T1000 (cell line): ENCODE measurements around the gene LIN9.
"Not testable (repeated sequence)": the region's sequence is repeated elsewhere in the genome, so short reads cannot be mapped to it uniquely, and the experiment has no call there.

Source experiments
- DNase-seq: peaks from one replicate; lab custom pipeline; 2025; ENCODE audit warnings: mixed read lengths; lab: John Stamatoyannopoulos, UW

LIN9 gene, protein sequence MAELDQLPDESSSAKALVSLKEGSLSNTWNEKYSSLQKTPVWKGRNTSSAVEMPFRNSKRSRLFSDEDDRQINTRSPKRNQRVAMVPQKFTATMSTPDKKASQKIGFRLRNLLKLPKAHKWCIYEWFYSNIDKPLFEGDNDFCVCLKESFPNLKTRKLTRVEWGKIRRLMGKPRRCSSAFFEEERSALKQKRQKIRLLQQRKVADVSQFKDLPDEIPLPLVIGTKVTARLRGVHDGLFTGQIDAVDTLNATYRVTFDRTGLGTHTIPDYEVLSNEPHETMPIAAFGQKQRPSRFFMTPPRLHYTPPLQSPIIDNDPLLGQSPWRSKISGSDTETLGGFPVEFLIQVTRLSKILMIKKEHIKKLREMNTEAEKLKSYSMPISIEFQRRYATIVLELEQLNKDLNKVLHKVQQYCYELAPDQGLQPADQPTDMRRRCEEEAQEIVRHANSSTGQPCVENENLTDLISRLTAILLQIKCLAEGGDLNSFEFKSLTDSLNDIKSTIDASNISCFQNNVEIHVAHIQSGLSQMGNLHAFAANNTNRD

DNA sequence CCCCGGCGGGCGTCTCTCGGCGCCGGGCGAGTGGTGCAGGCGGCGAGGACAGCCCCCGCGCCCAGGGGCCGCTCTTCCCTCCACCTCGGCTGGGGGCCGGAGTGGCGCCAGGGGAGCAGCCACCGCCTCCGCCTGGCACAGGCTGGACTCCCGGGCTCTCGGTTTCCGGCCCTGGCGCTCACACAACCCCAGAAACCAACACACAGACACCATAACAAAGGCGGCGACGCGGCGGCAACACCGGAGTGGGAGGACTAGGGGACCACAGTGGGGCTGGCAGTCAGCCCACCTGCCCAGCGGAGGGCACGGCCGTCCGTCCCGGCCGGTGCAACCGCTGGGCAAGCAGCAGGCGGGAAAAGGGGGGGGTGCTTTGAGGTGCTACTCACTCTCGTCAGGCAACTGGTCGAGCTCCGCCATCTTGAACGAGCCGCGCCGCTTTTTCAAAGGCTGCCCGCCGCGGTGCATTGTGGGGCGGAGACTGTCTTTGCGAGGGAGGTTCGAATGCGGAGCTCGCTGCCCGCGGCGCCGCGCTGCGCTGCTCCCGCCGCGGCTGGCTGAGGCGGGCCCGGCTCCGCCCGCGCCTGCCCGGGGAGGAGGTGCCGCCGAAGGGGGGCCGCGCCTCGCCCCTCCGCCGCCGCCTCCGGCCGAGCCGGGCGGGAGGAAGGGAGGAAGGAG lies at the start of gene LIN9:
Gene LIN9 (minus strand): TSS at position 442 of the 675 bp plus-strand sequence. CDS start 25 bp downstream, at position 417.
- peak; percentile 87 for DNase-seq

DNA sequence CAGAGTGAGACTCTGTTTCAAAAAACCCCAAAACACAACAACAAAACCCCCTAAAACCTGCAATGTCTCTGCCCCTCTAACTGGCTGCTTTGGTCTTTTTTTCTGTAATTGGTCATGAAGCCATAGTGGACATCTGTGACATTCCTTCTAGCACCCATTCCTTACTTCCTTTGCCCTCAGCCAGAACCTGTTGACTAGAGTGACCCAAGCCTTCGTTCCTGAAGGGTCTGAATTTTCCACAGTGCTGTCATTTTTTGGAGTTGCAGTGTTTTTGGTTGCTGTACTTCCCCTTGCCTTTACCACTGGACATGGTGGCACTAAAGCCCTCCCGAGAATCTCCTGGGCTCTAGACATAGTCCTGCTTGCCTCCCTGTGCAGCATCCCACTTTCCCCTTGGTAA lies 48.5 kb upstream of the LIN9 start:
- DNase-seq, result no peak

DNA sequence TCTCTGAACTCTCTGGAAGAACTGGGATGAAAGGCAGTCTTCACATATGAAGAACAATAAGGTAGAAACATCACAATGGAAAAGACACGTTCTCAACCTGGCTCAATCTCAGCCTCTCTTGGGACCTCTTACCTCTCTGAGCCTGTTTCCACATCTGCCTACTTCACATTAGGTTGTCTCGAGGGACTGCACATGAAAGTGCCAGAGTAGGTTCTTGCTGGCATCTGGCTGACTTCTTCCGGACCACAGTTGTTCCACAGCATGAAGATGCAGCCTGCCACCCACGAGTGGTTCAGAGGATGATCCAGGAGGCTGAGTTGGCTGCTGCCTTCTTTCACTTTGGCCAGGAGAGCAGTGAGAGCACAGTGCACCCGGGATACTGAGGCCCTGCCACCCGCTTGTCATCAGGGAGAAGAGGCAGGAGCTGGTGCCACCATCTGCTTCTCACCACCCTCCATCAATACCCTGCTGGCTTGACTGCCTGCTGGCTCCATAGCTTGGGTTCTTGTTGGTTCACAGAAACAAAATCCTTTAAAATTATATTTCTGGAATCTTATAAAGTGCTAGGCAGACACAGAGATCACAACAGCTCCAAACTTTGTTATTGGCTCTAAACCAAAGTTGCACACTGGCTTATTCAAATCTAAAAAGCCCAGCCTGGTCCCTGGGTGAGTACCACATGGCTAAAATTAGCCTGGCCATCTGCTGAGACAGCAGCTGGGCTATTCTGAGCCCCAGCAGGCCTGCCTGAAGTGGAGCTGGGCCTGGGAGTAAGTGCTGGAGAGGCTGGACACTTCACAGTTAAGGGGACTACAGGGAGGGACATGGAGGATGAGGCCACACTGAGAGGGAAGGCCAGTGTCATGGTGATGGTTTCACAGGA lies 46.9 kb upstream of the LIN9 start:
- DNase-seq, result no peak

DNA sequence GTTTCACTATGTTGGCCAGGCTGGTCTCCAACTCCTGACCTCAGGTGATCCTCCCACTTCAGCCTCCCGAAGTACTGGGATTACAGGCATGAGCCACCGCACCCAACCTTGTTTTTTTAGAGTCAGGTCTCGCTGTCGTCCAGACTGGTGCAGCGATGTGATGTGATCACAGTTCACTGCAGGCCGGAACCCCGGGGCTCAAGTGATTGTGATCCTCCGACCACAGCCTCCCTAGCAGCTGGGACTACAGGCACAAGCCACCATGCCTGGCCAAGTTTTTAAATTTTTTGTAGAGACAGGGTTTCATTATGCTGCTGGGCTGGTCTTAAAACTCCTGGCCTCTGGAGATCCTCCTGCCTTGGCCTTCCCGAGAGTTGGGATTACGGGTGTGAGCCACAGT lies 46.1 kb upstream of the LIN9 start:
- no peak for DNase-seq

DNA sequence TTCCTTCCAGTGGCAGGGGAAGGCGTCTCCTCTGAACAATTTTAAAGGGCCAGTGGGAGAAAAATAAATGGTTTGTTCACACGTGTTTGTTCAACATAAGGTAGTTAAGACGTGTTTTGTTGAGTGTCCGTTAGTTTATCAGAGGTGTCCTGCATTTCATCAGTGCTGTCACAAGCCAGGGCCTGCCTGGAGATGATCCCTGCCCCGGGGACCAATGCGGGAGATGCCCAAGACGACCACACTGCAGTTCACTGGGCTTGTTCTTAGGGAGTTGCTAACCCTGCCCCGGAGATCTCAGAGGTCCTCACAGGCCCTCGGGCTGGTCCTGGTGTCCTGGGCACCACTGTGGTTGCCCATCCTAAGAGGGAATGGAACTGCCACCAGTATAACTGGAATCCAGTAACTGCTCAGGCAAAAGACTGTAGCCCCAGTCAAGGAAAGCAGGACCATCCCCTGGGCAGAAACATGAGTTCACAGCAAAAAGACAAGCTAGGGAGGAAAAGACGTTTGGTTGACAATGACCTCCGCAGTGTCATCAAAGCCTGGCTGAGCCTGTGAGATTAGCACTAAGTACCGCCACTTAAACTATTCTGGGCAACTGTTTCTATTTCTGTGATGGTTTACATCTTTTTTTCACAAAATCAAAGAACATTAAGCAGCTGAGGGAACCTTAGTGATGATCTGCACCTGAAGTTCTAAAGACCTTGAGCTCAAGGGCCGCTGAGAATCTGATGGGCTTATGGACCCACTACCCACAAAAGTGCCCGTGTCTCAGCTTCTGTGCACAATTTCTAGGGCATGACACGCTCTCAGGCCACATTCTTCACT lies 44.9 kb upstream of the LIN9 start:
- DNase-seq, result no peak

DNA sequence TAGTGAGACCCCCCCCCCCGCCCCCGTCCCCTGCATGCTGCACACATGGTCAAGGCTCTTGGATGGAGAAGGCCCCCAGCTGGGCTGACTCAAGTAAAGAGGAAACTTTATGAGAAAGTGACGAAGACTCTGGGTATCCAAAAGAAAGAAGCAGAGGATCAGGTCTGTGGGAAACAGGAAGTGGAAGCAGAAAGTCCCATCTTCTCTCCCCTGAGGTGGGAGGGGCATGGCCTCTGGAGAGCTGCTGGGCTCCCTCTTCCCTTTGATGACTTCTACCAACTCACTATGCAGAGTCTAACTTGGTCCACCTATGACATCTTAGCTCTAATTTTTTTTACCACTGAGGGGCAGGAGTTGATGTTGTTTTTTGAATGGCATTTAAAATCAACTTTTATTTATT lies 42.7 kb upstream of the LIN9 start:
- DNase-seq, result no peak

DNA sequence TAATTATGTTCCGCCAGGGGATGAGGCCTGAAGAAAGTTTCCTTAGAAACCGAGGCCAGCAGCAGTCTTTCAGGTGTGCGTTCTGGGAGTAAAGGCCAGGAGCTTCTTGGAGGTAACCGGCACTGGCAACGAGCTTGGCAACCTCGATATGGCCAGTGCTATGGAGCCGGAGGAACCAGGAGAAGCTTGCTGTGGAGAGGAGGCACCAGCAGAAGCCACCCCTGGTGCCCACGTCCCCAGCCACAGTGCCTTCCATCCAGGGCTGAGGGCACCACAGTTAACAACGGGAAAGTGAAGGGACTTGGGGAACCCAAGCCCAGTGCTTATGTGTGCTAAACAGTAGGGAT lies 41.5 kb upstream of the LIN9 start:
- no peak for DNase-seq

DNA sequence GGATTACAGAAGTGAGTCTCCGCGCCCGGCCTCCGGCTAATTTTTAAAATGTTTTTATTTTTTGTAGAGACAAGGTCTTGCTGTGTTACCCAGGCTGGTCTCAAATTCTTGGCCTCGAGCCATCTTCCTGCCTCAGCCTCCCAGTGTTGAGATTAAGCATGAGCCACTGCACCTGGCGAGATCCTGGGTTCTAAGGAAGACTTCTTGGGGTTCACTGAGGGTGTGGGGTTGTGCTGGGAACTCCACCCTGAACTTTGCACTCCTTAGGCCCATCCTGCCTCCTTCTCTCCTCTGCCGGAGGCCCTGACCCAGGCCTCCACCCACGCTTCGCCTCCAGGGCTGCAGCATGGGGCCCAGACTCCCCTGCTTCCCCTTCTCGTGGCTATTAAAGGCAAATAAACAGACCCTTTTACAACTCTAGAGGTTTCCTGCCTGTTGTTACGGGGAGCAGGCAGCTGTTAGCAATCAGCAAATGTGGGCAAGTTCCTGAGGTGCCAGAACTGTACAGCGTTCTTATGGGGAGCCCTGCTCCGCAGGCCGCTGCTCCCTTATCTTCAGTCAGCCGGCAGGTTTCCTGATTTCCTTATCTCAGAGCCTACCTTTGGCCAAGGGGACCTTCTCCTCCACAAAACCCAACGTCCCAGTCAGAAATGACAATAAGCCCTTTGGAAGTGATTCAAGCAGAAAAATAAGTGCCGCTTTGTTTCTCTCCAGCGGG lies 41.0 kb upstream of the LIN9 start:
- no peak for DNase-seq

DNA sequence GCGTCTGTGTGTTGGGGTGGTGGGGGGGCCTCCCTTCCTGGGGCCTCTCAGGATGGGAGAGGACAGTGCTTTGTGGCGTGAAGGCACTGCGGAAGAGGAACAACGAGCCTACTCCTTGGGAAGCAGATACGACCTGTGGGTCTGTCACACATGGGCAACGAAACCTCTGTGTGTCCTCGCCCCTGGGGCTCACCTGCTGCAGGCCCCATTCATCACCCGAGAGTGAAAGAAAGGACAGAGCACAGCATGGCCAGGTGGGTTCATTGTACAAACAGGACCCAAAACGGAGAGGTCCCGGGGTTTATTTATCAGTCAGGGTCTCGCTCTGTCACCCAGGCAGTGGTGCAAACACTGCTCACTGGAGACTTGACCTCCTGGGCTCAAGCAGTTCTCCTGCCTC lies 40.1 kb upstream of the LIN9 start:
- no peak for DNase-seq

DNA sequence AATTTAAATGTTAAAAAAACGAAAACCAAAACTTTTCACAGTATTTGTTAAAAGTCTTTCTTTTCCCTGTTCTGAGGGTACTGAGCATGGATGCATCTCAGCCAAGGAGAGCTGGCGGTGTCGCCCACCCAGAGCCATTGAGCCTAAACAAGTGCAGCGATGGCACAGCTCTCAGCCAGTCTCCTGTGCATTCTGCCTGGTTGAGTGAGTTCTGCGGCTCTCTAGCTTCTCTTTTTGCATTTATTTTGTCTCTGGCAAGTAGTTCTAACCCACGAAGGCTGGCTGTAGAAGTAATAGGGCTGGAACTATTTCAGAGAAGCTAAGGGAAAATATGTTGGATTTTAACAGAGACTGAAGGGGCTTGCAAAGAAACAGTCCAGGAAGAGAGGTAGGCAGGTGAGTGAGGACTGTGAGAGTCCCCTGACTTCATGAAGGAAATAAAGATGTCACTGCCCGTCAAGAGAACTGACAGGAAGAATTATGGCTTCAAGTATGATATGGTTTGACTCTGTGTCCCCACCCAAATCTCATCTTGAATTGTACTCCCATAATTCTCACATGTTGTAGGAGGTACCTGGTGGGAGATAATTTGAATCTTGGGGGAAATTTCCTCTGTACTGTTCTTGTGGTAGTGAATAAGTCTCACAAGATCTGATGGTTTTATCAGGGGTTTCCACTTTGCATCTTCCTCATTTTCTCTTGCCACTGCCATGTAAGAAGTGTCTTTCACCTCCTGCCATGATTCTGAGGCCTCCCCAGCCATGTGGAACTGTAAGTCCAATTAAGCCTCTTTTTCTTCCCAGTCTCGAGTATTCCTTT lies 35.7 kb upstream of the LIN9 start:
- DNase-seq, result no peak

DNA sequence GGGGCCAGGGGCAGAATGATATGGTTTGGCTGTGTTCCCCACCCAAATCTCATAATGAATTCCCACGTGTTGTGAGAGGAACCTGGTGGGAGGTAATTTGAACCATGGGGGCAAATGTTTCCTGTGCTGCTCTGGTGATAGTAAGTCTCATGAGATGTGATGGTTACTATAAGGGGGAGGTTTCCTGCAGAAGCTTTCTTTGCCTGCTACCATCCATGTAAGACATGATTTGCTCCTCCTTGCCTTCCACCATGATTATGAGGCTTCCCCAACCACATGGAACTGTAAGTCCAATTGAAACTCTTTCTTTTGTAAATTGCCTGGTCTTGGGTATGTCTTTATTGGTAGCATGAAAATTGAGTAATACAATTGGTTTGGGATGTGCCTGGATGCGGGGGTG lies 33.7 kb upstream of the LIN9 start:
- DNase-seq, result no peak

DNA sequence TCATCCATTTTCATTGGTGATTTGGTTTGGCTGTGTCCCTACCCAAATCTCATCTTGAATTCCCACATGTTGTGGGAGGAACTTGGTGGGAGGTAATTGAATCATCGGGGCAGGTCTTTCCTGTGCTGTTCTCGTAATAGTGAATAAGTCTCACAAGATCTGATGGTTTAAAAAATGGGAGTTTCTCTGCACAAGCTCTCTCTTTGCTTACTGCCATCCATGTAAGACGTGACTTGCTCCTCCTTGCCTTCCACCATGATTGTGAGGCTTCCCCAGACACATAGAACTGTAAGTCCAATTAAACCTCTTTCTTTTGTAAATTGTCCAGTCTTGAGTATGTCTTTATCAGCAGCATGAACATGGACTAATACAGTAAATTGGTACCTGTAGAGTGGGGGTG lies 31.1 kb upstream of the LIN9 start:
- DNase-seq, result not testable (repeated sequence)

DNA sequence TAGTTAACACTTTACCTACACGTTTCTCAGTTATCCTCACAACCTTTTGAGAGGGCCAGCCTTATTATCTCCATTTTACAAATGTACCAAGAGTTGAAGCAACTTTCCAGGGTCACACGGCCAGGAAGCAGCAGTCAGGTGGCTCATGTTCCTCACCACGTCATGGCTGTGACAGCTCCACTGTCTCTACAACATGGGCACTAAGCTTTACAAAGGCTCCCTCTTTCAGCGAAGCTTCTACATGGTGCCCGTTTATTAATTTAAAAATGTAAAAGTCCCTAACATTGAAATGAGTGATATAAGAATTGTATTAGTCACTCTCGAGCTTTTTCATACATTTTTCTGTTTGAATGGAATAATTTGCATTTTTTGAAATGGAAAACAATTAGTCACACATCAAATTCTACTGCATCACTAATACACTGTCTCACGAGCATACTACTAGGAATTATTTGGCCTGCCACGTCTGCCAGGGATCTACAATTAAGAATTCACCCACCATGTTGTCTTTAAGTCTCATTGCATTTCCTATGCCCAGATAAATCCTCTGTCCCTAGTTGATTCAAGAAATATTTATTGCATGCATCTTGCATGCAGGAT lies 28.4 kb upstream of the LIN9 start:
- no peak for DNase-seq

DNA sequence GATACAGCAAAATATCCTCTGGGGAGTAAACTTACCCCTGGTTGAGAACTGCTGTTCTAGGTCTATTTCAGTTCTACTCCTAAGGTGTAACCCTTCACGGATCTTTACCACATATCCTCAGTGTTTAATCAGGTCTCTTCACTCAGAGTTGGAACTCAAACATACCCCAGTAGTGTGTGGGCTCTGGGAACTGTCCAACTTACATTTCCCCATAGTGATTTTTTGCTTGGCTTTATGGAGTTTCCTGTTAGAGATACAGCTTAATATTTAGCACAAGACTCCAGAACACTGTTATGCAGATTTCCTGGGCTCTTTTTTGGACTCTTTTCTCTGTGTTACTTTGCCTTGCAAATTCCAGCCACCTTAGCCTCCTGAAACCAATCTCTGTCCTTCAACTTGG lies 26.7 kb upstream of the LIN9 start:
- no peak for DNase-seq

DNA sequence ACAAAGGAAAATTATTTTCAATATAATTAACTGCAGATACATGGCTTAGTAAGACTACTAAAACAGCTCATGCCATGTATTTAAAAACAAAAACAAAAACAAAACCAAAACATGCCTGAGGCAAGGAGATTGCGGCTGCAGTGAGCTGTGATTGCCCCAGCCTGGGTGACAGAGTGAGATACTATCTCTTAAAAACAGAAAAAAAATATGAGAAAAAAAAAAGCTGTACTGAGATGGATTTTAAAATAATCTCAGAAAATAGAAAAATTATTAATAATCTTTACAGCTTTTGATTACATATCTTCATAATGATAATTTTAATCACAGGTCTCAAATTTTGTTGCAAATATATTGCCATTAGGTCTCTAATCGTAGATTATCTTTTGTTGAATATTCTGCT lies 24.0 kb upstream of the LIN9 start:
- DNase-seq, result no peak

DNA sequence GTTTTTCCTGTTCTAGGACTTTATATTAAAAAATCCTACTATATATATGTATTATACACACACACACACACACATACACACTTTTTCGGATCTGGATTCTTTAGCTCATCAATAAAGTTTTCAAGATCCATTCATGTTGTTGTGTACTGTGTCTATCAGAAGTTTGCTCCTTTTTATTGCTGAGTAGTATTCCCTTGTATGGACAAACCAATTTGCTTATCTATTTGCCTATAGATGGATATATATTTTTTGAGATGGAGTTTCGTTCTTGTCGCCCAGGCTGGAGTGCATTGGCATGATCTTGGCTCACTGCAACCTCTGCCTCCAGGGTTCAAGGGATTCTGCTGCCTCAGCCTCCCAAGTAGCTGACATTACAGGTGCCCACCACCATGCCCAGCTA lies 20.3 kb upstream of the LIN9 start:
- DNase-seq, result no peak

DNA sequence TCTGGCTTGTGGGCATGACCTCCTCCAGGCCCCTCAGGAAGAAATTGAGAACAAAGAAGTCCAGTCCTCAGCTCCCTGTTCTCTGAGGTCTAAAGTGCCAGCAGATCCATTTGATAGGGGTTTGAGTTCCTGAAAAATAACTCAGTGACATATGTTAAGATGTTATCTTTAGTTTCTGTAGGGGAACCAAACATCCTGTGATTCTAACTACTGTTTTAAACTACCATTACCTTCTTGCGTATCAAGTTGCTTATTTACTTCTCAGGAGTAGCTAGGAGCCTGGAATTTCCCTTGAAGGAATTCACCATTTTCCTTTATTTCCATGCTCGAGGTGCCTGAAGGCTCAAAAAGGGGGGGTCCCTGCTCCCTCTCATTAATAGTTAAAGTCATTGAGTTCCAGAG lies 18.8 kb upstream of the LIN9 start:
- DNase-seq, result no peak

DNA sequence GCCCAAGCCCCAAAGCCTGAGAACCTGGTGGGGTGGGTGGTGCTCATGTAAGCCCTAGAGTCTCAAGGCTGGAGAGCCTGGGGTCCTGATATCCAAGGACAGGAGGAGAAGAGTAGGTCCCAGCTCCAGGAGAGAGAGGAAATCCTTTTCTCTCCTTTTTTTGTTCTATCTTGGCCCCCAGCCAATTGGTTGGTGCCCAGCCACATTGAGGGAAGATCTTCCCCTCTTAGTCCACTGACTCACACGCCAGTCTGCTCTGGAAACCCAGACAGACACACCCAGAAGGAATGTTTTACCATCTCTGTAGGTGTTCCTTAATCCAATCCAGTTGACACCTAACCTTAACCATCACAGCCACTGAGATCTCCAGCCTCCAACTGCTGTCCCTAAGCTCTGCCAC lies 16.2 kb upstream of the LIN9 start:
- DNase-seq, result no peak

DNA sequence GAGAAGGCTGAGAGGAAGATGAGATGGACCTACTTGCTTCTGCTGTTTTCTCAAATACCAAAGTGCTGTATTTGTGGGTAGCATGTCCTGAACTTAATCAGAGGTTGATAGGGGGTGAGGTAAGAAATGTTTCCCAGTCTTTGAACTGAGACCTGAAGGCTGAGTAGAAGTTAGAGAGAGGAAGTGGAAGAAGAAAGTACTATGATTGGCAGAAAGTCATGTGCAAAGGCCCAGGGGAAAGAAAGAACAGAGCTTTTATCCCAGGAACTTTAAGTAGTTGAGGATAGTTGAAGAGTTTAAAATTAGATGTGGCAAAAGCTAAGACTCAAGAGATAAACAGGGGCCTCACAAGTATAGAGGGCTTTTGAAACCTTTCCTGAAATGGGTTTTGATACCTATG lies 15.5 kb upstream of the LIN9 start:
- DNase-seq, result no peak

DNA sequence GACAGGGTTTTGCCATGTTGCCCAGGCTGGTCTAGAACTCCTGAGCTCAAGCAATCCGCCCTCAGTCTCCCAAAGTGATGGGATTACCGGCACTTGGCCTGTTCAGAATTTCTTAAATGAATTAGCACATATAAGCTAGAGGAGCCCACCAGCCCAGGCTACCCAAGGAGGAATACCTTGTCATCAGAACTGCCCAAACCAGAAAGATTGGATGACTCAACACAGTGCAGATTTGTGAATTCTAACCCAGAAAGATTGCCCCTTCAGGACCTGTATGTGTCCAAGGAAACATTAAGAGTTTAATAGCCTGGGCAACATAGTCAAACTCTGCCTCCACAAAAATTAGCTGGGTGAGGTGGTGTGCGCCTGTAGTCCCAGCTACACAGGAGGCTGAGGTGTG lies 14.0 kb upstream of the LIN9 start:
- DNase-seq, result no peak
